Activated T-cell treated with anti-CD3 and anti-CD28 coated beads, Interleukin-2, amount 50 U/mL, for 72 hours (primary cell): ENCODE results near the gene NAV2. TPM values are rescaled to one million over a fixed set of nuclear protein-coding genes. Genes with fewer than 3 reads are reported as not detected.
A peak's percentile ranks its signal among the peaks of the same experiment; 100 is the strongest.

Experiments used
- ATAC-seq, 2 donors: fragments of 150-1000 bp; cut with Tn5 transposase; replicated peaks in 1 of 2; 2 replicates each; pipeline ENCODE4 v1.10.0; 2021; ENCODE audit warnings: moderate library complexity in 2 of 2, mild to moderate bottlenecking in 1 of 2
- DNase-seq, 2 donors: peaks; one replicate each; pipeline ENCODE4 v3.0.0; 2021 to 2022; ENCODE audit warnings: mixed read lengths in 1 of 2
- H3K27ac Mint-ChIP-seq: one replicate; pipeline ENCODE4 v1.8.0; 2022; ENCODE audit warnings: mild to moderate bottlenecking, moderate library complexity, mixed read lengths
- H3K27me3 Mint-ChIP-seq: one replicate; pipeline ENCODE4 v1.8.0; 2022; ENCODE audit warnings: low read depth, mixed read lengths
- H3K36me3 Mint-ChIP-seq, 2 donors: one replicate each; pipeline ENCODE4 v1.8.0; 2022; ENCODE audit warnings: mixed read lengths in 2 of 2, mild to moderate bottlenecking in 1 of 2; ENCODE audit not compliant: insufficient read depth in 2 of 2
- H3K4me1 Mint-ChIP-seq: one replicate; pipeline ENCODE4 v1.8.0; 2022; ENCODE audit warnings: low read depth, mixed read lengths
- H3K4me3 Mint-ChIP-seq, 2 donors: one replicate each; pipeline ENCODE4 v1.8.0; 2022; ENCODE audit warnings: mild to moderate bottlenecking in 2 of 2, mixed read lengths in 2 of 2, moderate library complexity in 2 of 2
- H3K9me3 Mint-ChIP-seq, 2 donors: one replicate each; pipeline ENCODE4 v1.8.0; 2022; ENCODE audit warnings: mixed read lengths in 2 of 2
- total RNA-seq, 2 donors: library from RNA; stranded (reverse); gene quantifications; one replicate each; pipeline ENCODE4 v1.2.3, GENCODE V29; 2022

The NAV2 gene
- total RNA-seq, 2 donors from 2014 or later = 1.8 to 2.0 TPM

DNA sequence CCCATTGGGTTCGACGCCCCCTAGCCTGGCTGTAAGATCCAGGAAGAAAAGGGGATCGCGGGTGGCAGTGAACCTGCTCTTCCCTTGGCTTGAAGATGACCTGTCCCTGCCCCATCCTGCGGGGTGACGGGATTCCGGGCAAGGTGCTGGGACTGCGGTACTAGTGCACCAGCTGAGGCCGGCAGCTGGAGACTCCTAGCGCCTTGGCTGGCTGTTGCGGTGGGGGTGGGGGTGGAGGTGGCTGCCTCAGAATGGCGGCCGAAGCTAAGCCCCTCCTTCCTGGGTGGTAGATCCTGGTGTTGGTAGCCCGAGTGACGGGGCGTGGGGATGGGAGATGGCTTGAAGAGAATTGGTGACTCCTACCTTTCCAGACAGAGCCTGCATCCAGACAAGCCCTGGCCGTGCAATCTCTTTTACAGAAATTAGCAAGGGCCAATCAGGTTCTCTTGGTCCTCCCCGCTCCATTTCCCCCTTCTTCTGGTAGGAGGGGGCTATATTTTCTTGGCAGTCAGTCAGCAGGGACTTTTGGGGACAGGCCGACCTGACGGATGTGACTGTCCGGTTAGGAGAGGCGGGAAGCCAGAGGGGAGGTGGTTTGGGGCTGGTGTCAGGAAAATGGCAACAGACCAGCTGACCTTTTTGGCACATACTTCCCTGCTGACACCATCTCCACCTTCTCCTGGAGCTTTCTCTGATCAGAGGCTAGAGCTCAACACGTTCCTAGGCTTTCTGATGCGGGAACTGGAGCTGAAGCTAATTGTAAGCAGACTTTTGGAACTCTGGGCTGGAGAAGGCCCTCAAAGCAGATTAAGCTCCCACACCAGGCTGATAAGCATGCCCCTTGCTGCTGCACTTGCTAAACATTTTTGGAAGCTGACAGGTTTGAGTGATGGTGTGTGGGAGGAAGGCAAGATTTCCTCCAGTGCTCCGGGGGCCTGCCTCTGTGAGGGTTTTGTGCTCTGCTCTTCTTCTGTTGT lies 2.0 kb downstream of the NAV2 start:
- DNase-seq (no peak), ATAC-seq (no peak)
- Mint-ChIP-seq H3K4me3 (peak overlapping the region; percentile 84 to 96), H3K9me3 (no peaks in the 10 kb centered on the region), H3K36me3 (no peaks in the 10 kb centered on the region), H3K27ac (no peak overlapping the region), H3K27me3 (peaks cover 58% of the 10 kb centered on the region), H3K4me1 (peaks cover 19% of the 10 kb centered on the region)

DNA sequence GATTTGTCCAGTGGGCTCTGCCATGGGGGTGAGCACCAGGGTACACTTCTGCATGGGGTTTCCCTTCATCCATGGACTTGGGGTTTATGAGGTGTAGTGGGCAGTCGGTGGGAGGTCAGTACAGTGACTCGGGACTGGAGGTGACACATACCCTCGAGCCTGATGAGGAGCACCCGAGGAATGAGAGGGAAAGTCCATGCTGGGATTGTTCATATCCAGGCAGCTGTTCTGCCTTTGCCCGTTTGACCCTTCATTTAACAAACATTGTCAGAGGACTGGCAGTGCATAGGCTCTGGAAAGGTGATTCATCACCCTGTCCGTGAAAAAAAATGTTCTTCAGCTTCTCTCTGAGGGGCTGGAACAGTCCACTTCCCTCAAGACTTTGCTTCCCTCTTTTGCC lies 2.7 kb downstream of the NAV2 start:
- no peak for DNase-seq
- H3K36me3 Mint-ChIP-seq = no peaks in the 10 kb centered on the region
- H3K27me3 Mint-ChIP-seq = peaks cover 53% of the 10 kb centered on the region
- peak overlapping the region in 1 of 2 donors; percentile 59 for H3K4me3 Mint-ChIP-seq
- peaks cover 19% of the 10 kb centered on the region for H3K4me1 Mint-ChIP-seq
- H3K9me3 Mint-ChIP-seq = no peaks in the 10 kb centered on the region
- ATAC-seq = no peak
- H3K27ac Mint-ChIP-seq = no peak overlapping the region

DNA sequence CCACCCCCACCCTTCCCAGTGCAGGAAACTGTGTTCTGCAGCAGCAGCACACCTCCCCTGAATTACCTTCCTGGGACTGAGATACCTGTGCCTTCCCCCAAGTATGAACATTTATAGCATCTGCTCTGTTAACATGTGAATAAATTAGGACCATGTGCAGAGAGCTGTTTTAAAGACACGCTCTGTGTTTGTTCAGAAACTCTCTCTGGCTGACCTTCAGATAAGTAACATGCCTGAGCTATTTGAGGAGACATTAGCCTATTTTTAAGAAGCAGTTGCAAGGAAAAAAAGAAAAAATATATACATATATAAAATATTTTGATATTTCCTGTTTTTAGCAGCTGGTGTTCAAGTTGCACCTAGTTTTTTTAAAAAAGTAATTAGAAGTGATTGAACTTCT lies 5.4 kb downstream of the NAV2 start:
- Mint-ChIP-seq H3K27me3 (peaks cover 43% of the 10 kb centered on the region), H3K9me3 (no peaks in the 10 kb centered on the region)

DNA sequence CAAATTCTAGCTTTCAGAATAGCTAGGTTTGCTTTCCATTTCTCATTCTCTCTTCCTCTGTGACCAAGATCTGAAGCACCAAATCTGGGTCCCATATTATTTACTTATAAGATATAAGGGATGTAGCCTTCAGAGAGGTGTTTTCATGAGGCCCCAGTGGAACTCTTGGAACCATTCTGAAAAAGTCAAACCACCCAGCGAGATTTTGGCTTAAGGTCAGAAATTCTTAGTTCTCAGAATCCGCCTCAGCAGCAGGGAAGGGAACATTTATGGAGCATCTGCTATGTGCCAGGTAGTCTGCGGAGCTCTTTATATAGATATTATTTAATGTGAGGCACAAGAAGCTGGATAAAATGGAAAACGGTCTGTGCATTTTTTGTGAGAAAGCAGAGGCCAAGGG lies 6.3 kb downstream of the NAV2 start:
- DNase-seq (no peak), ATAC-seq (no peak)
- no peaks in the 10 kb centered on the region for H3K9me3 Mint-ChIP-seq
- peaks cover 20% of the 10 kb centered on the region for H3K4me1 Mint-ChIP-seq
- H3K27ac Mint-ChIP-seq = no peak overlapping the region
- no peak overlapping the region for H3K4me3 Mint-ChIP-seq
- peaks cover 39% of the 10 kb centered on the region for H3K27me3 Mint-ChIP-seq
- no peaks in the 10 kb centered on the region for H3K36me3 Mint-ChIP-seq

More for the DNA sequence above, 5.4 kb downstream of the NAV2 start:
- ATAC-seq (no peak), DNase-seq (no peak)
- no peak overlapping the region for H3K27ac Mint-ChIP-seq
- H3K4me1 Mint-ChIP-seq = peaks cover 14% of the 10 kb centered on the region
- H3K36me3 Mint-ChIP-seq = no peaks in the 10 kb centered on the region
- no peak overlapping the region for H3K4me3 Mint-ChIP-seq

DNA sequence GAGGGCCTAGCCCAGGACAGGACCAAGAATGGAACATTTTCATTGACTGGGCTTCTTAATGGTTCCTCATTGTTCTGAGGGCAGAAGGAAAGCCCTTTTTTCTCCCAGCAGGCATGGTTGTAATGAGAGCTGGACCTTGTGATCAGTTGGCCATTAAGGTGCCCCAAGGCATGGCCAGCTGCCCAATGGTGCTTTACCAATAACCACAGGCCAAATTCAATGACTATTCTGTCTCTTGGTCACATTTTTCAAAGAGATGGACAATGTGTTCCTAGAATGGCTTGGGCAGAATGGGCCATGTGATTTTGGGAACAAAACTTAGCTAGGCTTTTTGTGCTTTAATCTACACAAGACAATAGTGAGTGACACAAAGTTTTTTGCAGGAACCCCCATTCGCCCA lies 7.3 kb downstream of the NAV2 start:
- no peak overlapping the region for H3K4me3 Mint-ChIP-seq
- H3K4me1 Mint-ChIP-seq = peaks cover 21% of the 10 kb centered on the region
- no peak overlapping the region for H3K27ac Mint-ChIP-seq
- H3K9me3 Mint-ChIP-seq = no peaks in the 10 kb centered on the region
- no peak for ATAC-seq
- no peak for DNase-seq
- H3K27me3 Mint-ChIP-seq = peaks cover 29% of the 10 kb centered on the region
- no peaks in the 10 kb centered on the region for H3K36me3 Mint-ChIP-seq

DNA sequence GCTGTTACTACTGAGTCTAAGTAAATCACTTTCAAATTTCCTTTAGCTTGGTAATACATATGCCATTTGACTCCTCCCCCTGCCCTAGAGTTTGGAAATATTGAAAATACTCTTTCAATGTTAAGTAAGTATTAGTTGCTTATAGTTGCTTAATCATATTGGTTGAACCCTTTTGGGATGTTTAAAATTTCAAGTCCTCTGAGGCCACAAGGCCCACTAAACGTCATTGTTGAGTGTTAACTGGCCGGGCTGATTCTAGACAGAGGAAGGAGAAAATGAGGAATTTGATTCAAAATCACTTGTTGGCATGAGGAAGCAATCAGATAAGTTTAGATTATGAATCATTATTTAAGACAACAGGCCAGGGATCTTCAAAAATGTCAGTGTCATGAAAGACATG lies 8.5 kb downstream of the NAV2 start:
- no peaks in the 10 kb centered on the region for H3K9me3 Mint-ChIP-seq
- H3K4me3 Mint-ChIP-seq = no peak overlapping the region
- peaks cover 17% of the 10 kb centered on the region for H3K27me3 Mint-ChIP-seq
- no peak for DNase-seq
- no peak for ATAC-seq
- peak overlapping the region; percentile 51 for H3K27ac Mint-ChIP-seq
- peaks cover 21% of the 10 kb centered on the region for H3K4me1 Mint-ChIP-seq
- no peaks in the 10 kb centered on the region for H3K36me3 Mint-ChIP-seq

DNA sequence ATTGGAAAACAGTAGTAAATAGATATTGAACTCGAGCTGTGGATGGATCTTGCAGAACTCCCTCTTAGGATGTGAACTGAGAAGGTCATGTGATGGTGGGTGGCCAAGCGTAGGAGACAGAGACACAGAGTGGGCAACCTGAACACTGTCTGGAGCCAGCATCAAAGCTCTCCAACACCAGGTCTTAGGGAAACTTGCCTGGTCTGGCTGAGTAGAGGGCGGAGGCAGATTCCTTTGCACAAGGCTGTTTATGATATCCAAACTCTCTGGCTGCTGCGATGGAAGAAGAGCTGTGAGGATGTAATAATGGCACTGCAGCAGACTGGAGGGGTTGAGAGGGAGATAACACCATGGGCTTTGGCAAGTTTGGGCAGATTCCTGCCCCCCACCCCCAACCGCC lies 10.1 kb downstream of the NAV2 start:
- no peaks in the 10 kb centered on the region for H3K36me3 Mint-ChIP-seq
- no peak for ATAC-seq
- no peaks in the 10 kb centered on the region for H3K9me3 Mint-ChIP-seq
- no peak overlapping the region for H3K4me3 Mint-ChIP-seq
- no peak for DNase-seq
- peaks cover 5% of the 10 kb centered on the region for H3K27me3 Mint-ChIP-seq
- H3K27ac Mint-ChIP-seq = peak overlapping the region; percentile 24
- H3K4me1 Mint-ChIP-seq = peaks cover 21% of the 10 kb centered on the region

DNA sequence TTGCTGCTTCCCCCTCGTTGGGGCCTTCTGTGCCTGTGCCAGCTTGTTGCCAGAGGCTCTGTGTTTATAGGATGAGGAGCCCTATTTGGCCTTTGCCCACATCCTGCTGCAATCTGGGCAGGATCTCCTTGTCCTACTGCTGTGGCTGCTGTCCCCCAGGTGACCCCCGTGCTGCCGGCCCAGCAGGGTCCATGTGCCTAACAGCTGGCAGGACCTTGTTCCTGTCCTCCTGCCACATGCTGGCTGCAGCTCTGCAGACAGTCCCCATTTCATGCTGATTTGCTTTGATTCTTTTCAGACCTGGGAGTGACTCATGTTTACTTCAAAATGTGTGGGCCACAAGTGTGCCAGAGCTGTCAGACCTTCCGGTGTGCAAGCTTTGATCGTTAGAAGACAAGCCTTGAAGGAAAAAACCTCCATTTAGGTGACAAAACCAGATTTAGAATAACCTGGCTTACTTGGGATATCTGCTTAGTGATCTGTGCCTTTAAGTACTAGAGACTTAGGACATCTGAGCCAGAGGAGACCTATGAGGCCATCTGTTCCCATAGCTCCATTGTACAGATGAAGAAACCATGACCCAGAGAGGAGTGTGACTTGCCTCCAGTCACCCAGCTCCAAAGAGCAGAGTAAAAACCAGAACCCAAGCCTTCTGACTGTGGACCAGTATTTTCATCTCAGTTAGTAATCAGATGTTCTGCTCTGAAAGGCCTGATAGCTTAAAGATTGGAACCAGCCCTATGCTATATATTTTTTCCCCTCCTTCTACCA lies 11.1 kb downstream of the NAV2 start:
- Mint-ChIP-seq H3K9me3 (no peaks in the 10 kb centered on the region), H3K27ac (peak overlapping the region; percentile 10), H3K4me1 (peaks cover 21% of the 10 kb centered on the region), H3K4me3 (peak overlapping the region; percentile 44 to 57), H3K36me3 (no peaks in the 10 kb centered on the region), H3K27me3 (peaks cover 4% of the 10 kb centered on the region)
- ATAC-seq (peak; percentile 95), DNase-seq (peak; percentile 52 to 56)

DNA sequence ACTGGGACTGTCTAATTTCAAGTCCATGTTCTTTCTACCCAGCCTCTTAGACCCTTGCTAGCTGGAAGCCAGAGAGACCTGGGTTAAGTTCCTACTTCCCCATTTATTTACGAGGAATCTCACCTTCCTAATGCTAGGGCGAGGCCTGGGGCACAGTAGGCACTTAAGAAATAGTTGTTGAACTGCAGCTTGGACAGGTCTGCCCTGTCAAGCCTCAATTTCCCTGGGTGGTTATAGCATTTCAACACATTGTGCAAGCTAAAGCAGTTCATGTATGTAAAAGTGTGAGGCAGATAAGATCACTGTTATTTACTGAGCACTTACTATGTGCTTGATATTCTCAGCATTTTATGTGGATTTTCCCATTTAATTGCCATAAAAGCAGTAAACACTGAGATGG lies 12.1 kb downstream of the NAV2 start:
- ATAC-seq (no peak), DNase-seq (no peak)
- Mint-ChIP-seq H3K4me1 (peaks cover 21% of the 10 kb centered on the region), H3K9me3 (no peaks in the 10 kb centered on the region), H3K27me3 (peaks cover 4% of the 10 kb centered on the region), H3K36me3 (no peaks in the 10 kb centered on the region), H3K27ac (no peak overlapping the region), H3K4me3 (no peak overlapping the region)

DNA sequence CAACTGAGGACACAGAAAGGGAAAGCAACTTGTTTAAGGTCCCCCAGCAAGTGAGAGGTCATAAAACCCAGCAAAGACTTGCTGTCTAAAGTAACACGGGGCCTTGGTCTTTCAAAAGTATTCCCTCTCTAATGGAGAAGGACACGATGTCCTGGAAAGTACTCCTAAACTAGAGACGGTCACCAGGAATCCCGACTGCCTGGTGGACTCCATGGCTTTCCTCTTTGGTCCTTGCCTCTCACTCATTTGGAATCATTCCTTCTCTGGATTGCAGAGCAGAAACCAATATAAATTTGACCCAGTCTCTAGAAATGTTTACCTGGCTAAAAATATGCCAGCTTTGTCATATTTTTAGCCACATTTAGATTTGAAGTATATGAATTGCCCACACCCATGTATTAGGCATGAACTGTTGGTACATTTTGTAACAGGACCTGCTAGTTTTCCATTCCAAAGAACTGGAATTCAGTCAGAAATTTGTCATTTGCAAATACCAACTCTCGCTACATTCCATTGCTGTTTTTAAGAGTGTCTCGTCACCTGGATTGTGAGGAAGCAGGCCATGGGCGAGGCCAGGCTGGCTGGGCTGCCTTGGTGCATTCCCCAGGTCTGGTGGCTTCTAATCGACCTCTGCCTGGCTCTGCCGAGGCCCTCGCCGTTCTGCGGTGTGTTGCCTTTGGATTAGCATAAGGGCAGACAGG lies 12.9 kb downstream of the NAV2 start:
- no peak overlapping the region for H3K27ac Mint-ChIP-seq
- H3K4me1 Mint-ChIP-seq = peaks cover 21% of the 10 kb centered on the region
- H3K36me3 Mint-ChIP-seq = no peaks in the 10 kb centered on the region

DNA sequence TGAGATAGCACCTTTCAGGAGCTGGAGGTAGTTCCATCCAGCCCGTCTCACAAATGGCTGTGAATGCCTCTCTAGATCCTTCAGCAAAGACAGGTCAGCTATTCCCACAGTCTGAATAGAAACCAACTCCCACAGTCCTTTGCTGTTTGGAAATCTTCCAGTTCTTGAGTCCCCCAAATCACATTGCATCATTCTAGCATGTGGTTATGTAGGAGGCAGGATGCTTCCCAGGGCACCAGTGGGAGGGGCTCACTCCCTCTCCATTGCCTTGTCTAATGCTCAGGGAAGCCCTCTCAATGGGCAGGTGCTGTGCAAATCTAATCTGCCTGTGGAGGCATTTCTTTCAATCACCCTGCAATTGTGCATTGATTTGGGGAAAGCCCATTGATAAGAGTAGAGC lies 14.6 kb downstream of the NAV2 start:
- no peaks in the 10 kb centered on the region for H3K36me3 Mint-ChIP-seq

More for the DNA sequence above, 12.9 kb downstream of the NAV2 start:
- no peak for ATAC-seq
- no peak for DNase-seq
- Mint-ChIP-seq H3K27me3 (peaks cover 4% of the 10 kb centered on the region), H3K4me3 (no peak overlapping the region), H3K9me3 (no peaks in the 10 kb centered on the region)

DNA sequence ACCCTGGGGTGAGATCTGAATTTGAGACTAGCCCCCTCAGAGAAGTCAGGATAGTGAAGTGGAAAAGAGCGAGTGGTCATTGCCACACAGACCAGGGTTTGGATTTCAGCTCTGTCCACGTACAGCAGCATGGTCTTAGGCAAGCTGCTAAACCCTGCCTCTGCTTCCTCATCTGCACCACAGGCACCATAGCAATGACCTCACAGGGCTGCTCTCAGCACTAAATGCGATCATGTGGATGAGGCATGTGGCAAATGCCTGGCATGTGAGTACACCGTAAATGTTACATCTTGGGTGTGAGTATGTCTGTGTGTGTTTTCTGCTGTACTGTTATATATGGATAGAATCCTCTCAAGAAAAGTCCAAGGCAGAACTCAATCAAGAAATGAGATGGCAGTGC lies 15.8 kb downstream of the NAV2 start:
- no peaks in the 10 kb centered on the region for H3K36me3 Mint-ChIP-seq
- no peak overlapping the region for H3K4me3 Mint-ChIP-seq
- H3K27me3 Mint-ChIP-seq = no peaks in the 10 kb centered on the region
- no peak for ATAC-seq
- H3K27ac Mint-ChIP-seq = no peak overlapping the region
- no peak for DNase-seq
- peaks cover 10% of the 10 kb centered on the region for H3K4me1 Mint-ChIP-seq
- no peaks in the 10 kb centered on the region for H3K9me3 Mint-ChIP-seq

More for the DNA sequence above, 14.6 kb downstream of the NAV2 start:
- Mint-ChIP-seq H3K9me3 (no peaks in the 10 kb centered on the region), H3K27ac (no peak overlapping the region), H3K4me1 (peaks cover 21% of the 10 kb centered on the region), H3K27me3 (no peaks in the 10 kb centered on the region), H3K4me3 (no peak overlapping the region)
- ATAC-seq = no peak
- no peak for DNase-seq

DNA sequence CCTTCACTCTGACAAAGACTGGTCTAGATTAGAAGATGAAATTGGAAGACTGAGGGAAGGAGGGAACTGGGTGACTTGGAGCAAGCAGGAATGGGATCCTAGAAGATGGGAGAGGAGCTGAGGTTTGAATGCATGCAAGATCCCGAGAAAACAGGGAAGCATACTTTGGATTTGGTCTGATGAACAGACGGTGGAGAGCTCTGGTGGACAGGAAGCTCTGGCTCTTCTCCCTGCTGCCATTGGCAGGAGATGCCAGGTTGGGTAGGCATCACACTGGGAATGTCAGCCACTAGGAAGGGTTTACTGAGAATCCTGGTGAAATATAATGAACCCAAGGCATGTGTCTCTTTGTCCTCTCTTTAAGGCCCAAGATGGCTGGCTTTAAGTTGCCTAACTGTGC lies 16.5 kb downstream of the NAV2 start:
- DNase-seq (no peak), ATAC-seq (no peak)
- H3K27ac Mint-ChIP-seq = no peak overlapping the region
- no peaks in the 10 kb centered on the region for H3K27me3 Mint-ChIP-seq
- no peaks in the 10 kb centered on the region for H3K9me3 Mint-ChIP-seq
- peaks cover 3% of the 10 kb centered on the region for H3K4me1 Mint-ChIP-seq
- no peak overlapping the region for H3K4me3 Mint-ChIP-seq
- no peaks in the 10 kb centered on the region for H3K36me3 Mint-ChIP-seq
